Measurements from ENCODE around the gene MUSK.

MUSK gene

DNA sequence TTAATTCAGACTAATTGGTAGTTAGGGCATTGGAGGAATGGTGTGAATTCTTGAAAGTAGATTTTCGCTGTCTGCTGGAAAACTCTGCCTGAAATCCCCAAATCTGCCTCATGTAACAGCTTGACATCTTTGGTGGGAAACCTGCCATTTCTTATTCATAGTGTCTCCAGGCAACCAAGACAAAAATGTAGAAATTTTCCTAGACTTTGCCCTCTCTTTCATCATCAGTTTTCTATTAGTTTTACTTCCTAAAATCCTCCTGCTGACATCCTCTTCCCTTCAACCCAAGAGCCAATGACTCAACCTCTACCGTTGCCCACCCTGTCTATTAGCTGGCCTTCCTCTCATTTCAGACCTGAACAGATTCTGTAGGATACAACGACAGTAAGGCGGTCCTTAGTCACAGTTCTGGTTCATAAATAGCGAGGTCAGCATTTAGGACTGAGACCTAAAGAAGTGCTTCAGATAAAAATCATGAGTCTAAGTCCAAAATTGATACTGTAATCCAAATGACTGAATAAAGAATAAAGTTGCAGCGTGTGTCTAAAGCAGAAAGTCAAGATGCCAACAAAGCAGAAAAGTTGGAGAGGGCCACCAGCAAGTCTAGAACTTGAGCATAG lies 133.9 kb downstream of the MUSK start:
- no peak for DNase-seq
- TF ChIP-seq, protein P1, sequence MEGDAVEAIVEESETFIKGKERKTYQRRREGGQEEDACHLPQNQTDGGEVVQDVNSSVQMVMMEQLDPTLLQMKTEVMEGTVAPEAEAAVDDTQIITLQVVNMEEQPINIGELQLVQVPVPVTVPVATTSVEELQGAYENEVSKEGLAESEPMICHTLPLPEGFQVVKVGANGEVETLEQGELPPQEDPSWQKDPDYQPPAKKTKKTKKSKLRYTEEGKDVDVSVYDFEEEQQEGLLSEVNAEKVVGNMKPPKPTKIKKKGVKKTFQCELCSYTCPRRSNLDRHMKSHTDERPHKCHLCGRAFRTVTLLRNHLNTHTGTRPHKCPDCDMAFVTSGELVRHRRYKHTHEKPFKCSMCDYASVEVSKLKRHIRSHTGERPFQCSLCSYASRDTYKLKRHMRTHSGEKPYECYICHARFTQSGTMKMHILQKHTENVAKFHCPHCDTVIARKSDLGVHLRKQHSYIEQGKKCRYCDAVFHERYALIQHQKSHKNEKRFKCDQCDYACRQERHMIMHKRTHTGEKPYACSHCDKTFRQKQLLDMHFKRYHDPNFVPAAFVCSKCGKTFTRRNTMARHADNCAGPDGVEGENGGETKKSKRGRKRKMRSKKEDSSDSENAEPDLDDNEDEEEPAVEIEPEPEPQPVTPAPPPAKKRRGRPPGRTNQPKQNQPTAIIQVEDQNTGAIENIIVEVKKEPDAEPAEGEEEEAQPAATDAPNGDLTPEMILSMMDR (IDR thresholded peaks at IDR 0.05; ENCODE audit: low read depth, low read length, missing control alignments), result no peak

DNA sequence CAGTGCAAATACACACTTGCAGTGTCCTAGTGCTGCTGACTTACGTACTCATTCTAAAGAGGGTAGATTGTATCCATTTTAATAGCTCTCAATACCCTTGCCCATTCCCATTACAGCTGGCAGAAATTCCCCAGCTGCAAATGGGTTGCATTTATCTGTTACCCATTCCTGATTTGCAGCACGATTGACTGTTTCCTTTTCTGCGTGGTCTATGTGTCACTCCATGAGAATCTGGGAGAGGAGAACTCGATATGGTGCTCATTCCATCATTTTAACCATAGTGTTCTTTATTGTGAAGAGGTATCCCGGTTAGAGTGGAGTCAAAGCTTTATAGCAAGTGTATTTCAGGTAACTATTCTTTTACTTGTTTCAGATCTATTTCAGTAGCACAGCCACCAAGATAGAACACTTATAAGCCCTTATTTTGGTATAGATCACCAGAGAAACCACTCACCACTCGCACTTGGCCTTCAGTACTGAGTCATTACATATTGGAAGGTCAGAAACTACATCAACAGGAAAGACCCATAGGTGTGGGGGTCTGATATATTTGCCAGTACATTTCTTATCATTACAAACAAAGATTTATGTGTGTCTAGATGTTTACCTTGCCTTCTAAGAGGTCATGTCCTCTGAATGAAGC lies 139.5 kb downstream of the MUSK start:
- H3K27me3 ChIP-seq (replicated peaks), result no peaks in the 10 kb centered on the region
- H3K36me3 ChIP-seq (replicated peaks), result no peaks in the 10 kb centered on the region
- TF ChIP-seq, protein P1 (IDR thresholded peaks at IDR 0.05; ENCODE audit: low read depth, low read length, missing control alignments), result no peak
- no peak for DNase-seq
- in situ Hi-C loops (cut with HindIII; ENCODE audit: low pct_ligation_motif_present, low sequenced_read_pairs), result no loop called here
- no peak overlapping the region for H3K4me3 ChIP-seq (ENCODE audit: low read depth, low read length)
- H3K27ac ChIP-seq, result no peak overlapping the region

More for the DNA sequence above, 133.9 kb downstream of the MUSK start:
- H3K4me3 ChIP-seq (ENCODE audit: low read depth, low read length), result no peak overlapping the region
- H3K27me3 ChIP-seq (replicated peaks), result no peaks in the 10 kb centered on the region
- H3K27ac ChIP-seq, result no peak overlapping the region
- in situ Hi-C loops (cut with HindIII; ENCODE audit: low pct_ligation_motif_present, low sequenced_read_pairs), result no loop called here
- H3K36me3 ChIP-seq (replicated peaks), result no peaks in the 10 kb centered on the region

DNA sequence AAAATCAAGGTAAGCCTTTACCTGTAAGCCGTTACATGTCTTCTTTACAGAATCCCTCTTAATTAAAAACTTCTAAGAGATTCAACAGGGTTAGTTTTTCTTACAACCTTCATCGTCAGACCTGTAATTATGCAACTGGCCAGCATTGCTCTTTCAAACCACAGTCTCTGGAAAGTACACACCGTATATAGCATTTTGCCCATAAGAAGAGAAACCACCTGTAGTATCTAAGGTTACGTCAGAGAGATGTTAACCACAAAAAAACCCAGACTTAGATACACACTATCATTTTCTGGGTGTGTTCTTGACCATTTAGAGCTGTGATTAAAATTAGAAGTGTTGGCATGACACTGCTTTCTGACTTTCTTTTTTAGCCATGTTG lies 140.0 kb downstream of the MUSK start:
- in situ Hi-C loops (cut with HindIII; ENCODE audit: low pct_ligation_motif_present, low sequenced_read_pairs), result no loop called here
- Histone ChIP-seq H3K27ac (no peak overlapping the region), H3K4me3 (ENCODE audit: low read depth, low read length) (no peak overlapping the region), H3K36me3 (replicated peaks) (no peaks in the 10 kb centered on the region), H3K27me3 (replicated peaks) (no peaks in the 10 kb centered on the region)
- TF ChIP-seq, protein P1 (IDR thresholded peaks at IDR 0.05; ENCODE audit: low read depth, low read length, missing control alignments), result no peak
- DNase-seq, result no peak

DNA sequence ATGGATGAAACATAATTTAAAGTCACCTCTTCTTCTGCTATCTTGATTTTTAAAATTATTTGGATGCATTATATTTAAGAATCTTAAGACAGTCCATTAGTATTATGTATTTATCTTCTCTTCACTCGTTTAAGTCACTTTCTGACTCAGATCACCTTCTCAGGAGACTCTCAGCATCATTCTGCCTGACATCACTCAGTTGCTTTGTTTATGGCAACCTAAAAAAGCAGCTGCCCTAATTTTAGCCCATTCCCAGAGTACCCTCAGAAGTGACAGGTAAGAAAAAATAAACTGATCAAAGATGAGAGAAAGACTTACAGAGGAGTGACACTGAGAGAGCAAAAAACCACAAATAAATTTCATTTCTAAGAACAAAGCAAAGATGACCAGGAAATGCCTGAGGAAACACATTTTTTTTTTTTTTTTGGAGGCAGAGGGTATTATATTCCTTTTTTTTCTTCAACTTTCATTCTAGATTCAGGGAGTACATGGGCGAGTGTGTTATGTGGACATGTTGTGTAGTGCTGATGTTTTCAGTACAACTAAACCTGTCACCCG lies 140.5 kb downstream of the MUSK start:
- no peak for DNase-seq
- in situ Hi-C loops (cut with HindIII; ENCODE audit: low pct_ligation_motif_present, low sequenced_read_pairs), result no loop called here
- Histone ChIP-seq H3K27ac (no peak overlapping the region), H3K4me3 (ENCODE audit: low read depth, low read length) (no peak overlapping the region), H3K27me3 (replicated peaks) (no peaks in the 10 kb centered on the region), H3K36me3 (replicated peaks) (no peaks in the 10 kb centered on the region)
- TF ChIP-seq, protein P1 (IDR thresholded peaks at IDR 0.05; ENCODE audit: low read depth, low read length, missing control alignments), result no peak

DNA sequence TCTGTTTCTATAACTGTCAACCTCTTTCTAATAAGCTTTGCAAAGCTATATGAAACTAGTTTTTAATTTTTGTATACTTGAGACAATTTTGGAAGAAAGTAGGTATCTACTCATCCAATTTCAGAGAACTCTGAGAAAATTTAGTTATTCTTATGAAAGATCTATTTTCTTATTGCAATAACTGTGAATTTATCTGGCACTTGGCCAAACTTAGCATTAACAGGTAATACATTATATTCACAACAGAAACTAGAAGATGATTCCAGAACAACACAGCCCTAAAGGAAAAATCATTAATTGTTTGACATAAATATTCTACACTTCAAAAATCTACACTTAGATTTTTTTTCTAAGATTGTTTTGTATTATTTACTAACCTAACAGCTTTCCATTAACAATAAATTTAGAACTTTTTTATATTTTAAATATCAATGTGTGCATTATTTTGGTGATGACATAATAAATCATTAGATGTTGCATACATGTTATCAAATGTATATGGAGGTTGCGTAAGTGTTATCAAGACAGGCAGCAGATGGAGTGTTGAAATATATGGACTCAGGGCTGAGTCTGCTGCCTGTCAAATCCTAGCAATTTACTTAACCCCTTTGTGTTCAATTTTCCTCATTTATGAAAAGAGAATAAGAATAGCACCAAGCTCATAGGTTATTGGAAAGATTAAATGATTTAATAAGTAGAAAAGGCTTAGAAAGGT lies 141.8 kb downstream of the MUSK start:
- in situ Hi-C loops (cut with HindIII; ENCODE audit: low pct_ligation_motif_present, low sequenced_read_pairs), result no loop called here
- no peaks in the 10 kb centered on the region for H3K36me3 ChIP-seq (replicated peaks)
- H3K27ac ChIP-seq, result no peak overlapping the region
- no peak overlapping the region for H3K4me3 ChIP-seq (ENCODE audit: low read depth, low read length)
- no peaks in the 10 kb centered on the region for H3K27me3 ChIP-seq (replicated peaks)
- no peak for DNase-seq
- TF ChIP-seq, protein P1 (IDR thresholded peaks at IDR 0.05; ENCODE audit: low read depth, low read length, missing control alignments), result no peak

Data from brain microvascular endothelial cell (primary cell).